Fibroblast of the aortic adventitia (primary cell): ENCODE measurements around the gene FBXW8. TPM values are rescaled to one million over a fixed set of nuclear protein-coding genes. Genes with fewer than 3 reads are reported as not detected.

ENCODE experiments used
- DNase-seq: peaks from one replicate; pipeline ENCODE4 v3.0.0-alpha.2; 2010; ENCODE audit warnings: low read depth
- H3K4me3 ChIP-seq: 2 replicates; pipeline ENCODE4 v1.5.1; 2011; ENCODE audit warnings: low read depth, mild to moderate bottlenecking, control low read depth, low read length, moderate library complexity
- total RNA-seq: library from RNA; depleted of rRNA; stranded (reverse); fragments of >200 nt; gene quantifications from 2 replicates; pipeline ENCODE4 v1.2.3, GENCODE V29; 2012; ENCODE audit warnings: low replicate concordance
- TF ChIP-seq, protein P1 (sequence below): IDR thresholded peaks from 2 replicates; pipeline ENCODE4 v1.5.1; 2011; ENCODE audit warnings: mild to moderate bottlenecking, low read length, control low read depth, inconsistent platforms; ENCODE audit not compliant: insufficient read depth

Gene FBXW8
- total RNA-seq, 1 donor: 11.2 TPM

- no peak overlapping the region for H3K4me3 ChIP-seq
- no peak for DNase-seq
- TF ChIP-seq, protein P1, sequence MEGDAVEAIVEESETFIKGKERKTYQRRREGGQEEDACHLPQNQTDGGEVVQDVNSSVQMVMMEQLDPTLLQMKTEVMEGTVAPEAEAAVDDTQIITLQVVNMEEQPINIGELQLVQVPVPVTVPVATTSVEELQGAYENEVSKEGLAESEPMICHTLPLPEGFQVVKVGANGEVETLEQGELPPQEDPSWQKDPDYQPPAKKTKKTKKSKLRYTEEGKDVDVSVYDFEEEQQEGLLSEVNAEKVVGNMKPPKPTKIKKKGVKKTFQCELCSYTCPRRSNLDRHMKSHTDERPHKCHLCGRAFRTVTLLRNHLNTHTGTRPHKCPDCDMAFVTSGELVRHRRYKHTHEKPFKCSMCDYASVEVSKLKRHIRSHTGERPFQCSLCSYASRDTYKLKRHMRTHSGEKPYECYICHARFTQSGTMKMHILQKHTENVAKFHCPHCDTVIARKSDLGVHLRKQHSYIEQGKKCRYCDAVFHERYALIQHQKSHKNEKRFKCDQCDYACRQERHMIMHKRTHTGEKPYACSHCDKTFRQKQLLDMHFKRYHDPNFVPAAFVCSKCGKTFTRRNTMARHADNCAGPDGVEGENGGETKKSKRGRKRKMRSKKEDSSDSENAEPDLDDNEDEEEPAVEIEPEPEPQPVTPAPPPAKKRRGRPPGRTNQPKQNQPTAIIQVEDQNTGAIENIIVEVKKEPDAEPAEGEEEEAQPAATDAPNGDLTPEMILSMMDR: no peak
These were observed 115.6 kb downstream of the FBXW8 start for GRCh38 chr12:117026343-117026742.

GRCh38 chr12:117026921-117027250 lies 116.1 kb downstream of the FBXW8 start:
- no peak for DNase-seq
- TF ChIP-seq, protein P1: no peak
- no peak overlapping the region for H3K4me3 ChIP-seq

- no peak for DNase-seq
- TF ChIP-seq, protein P1: no peak
- no peak overlapping the region for H3K4me3 ChIP-seq
These were observed 116.7 kb downstream of the FBXW8 start for GRCh38 chr12:117027251-117028086.

- no peak for DNase-seq
- TF ChIP-seq, protein P1: no peak
- no peak overlapping the region for H3K4me3 ChIP-seq
These were observed 117.5 kb downstream of the FBXW8 start for GRCh38 chr12:117028254-117028653.

- H3K4me3 ChIP-seq: no peak overlapping the region
- TF ChIP-seq, protein P1: no peak
- DNase-seq: no peak
These were observed 119.6 kb downstream of the FBXW8 start for GRCh38 chr12:117030187-117030900.

DNA sequence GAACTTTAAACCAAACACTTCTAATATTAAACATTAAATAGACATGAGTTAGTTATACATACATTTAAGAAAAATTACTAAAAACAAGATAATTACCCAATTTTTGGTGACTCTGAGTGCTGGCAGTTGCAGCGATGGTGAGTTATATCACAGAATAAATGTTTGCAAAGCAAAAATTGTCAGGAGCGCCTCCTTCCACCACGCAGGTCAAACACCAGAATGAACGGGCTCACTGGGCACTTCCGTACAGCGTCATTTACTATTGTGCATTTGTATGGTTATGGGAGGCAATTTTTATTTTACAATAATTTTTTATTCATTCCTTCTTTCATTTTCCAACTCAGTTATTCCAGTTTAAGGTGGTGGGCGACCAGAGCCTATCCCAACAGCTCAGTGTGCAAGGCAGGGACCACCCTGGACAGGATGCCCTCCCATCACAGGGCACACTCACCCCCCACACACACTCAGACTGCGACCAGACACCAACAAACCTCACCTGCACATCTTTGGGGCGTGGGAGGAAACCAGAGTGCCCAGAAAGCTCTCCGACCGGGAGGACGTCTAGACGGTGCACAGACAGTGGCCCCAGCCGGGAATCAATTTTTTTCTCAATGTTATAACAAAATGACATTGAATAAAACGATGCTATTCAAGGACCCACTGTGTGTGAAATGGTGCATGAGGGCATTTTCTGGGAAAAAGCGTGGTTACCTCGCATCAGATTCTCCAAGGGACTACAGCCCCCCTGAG lies 121.3 kb downstream of the FBXW8 start:
- TF ChIP-seq, protein P1: no peak
- no peak for DNase-seq
- H3K4me3 ChIP-seq: no peak overlapping the region
